Measurements from ENCODE around the gene PADI2. TPM values are rescaled to one million over a fixed set of nuclear protein-coding genes. Genes with fewer than 3 reads are reported as not detected.

The PADI2 gene
- polyA plus RNA-seq, 3 donors = 2.3 to 2.6 (median 2.6) TPM

DNA sequence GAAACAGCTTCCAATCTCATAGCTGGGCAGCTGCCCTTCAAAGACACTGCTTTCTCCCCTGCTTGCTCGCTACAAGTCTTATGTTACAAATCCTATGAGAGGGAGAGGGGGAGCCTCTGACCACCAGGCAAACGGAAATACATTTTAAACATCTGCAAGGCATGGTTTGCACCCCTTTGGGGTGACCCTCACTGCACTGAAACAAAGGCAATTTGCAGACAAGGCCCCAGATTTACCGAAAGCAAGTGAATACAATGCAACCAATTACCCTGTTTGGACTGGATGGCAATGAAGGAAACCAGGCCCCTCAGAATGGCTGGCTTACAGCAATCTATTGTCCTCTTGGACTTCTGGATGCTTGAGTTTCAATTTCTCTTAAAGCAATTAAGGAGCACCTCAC is 95.7 kb downstream of the PADI2 start:
- no peak for DNase-seq

DNA sequence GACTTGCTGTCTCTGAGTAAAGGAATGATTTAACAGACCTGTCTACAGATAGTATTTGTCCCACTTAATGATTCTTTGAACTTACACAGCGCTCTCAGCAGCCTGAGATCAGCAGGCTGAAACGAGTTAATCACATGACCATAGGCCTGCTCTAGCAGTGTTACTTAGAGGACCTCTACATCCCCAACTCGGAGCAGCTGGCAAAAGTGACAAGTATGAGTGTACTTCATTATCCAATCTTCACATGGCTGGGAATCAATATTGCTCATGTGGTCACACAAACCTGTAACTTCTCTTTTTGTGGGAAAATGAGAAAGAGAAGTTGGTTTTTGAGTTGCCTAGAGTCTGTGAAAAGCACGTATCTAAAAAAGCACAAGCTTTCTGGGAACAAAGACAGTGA is 96.1 kb downstream of the PADI2 start:
- DNase-seq = no peak

DNA sequence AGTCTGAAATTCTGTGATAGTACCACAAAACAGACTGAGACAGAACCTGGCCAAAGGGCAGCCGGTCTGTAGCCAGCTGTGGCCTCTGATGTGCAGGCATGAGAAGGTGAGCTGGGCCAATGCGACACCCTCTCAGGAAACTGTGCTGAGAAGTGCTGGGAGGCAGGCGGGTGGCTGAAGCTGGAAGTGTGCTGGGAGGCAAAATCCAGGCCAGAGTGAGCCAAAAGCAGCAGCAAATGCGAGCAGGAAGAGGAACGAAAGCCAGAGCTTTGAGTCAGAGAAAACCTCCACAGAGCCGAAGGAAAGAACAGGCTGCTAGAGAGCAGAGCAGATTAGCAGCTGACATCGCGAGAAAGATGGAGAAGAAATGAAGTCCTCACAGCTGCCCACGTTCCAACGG is 97.4 kb downstream of the PADI2 start:
- DNase-seq = no peak

DNA sequence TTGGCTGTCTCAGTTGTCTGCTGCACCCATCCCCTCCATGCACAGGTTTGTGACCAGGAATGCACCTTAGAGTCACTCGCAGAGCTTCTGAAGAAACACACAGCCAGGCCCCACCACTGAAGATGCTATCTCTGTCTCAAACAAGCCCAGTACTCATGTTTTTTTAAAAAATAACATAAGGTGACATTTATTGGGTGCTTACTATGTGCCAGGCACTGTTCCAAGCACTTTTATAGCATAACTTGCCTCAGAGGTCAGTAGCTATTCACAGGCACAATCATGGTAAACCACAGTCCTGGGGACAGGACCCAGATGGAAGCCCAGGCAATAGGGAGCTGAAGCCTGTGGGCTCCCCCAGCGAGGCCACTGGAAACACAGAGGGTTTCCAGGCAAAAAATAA is 98.7 kb downstream of the PADI2 start:
- no peak for DNase-seq

DNA sequence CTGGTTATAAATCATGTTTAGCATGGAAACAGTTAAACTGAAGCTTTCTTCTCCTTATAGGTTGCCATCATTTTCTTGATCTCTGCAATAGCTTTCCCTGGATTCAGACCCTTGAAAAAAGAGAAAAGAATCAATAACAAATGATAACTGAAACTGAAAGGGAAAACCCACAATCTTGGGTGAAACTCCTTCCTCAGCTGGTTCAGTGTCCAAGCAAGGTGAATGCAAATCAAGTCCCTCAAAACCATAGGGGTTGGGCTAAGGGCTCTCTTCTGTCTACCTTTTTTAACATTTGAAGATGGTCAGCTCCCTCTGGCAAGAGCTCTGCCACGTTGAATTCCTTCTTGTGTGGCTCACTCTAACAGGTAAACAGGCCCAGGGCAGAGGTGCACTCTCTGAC is 100.4 kb downstream of the PADI2 start:
- no peak for DNase-seq

DNA sequence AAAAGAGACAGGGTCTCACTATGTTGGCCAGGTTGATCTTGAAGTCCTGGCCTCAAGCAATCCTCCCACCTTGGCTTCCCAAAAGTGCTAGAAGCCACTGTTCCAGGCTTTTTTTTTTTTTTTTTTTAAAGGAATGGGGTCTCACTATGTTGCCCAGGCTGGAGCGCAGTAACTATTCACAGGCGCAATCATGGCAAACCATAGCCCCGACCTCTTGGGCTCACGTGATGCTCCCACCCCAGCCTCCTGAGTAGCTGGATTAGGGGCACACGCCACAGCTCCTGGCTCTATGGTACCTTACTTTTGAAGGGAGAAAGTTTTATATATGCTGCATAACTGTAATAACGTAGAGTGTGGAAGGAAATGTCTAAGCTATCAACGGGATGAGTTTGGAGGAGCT is 101.8 kb downstream of the PADI2 start:
- DNase-seq = no peak

Other genes starting within 250 kb of the PADI2 start
- not detected for gene RNU1-2, start 223.5 kb downstream of the PADI2 start, polyA plus RNA-seq (ENCODE audit: insufficient read length in 3 of 3)
- 10 to 100 TPM; 45.4 to 58.6 (median 52.6) TPM for gene CROCC, start 197.5 kb downstream of the PADI2 start, polyA plus RNA-seq (ENCODE audit: insufficient read length in 3 of 3)
- gene MFAP2, start 138.8 kb downstream of the PADI2 start, polyA plus RNA-seq (ENCODE audit: insufficient read length in 3 of 3) = 100 to 1,000 TPM; 161 to 233 (median 230) TPM
- gene ATP13A2, start 107.5 kb downstream of the PADI2 start, polyA plus RNA-seq (ENCODE audit: insufficient read length in 3 of 3) = 10 to 100 TPM; 32.3 to 46.7 (median 33.1) TPM
- 100 to 1,000 TPM; 137 to 167 (median 156) TPM for gene SDHB, start 65.4 kb downstream of the PADI2 start, polyA plus RNA-seq (ENCODE audit: insufficient read length in 3 of 3)
- gene PADI1, start 85.7 kb upstream of the PADI2 start, polyA plus RNA-seq (ENCODE audit: insufficient read length in 3 of 3) = under 1 TPM; 0.06 to 0.22 (median 0.08) TPM
- under 1 TPM; 0.07 to 0.12 (median 0.09) TPM for gene PADI3, start 129.6 kb upstream of the PADI2 start, polyA plus RNA-seq (ENCODE audit: insufficient read length in 3 of 3)
- gene PADI4, start 188.7 kb upstream of the PADI2 start, polyA plus RNA-seq (ENCODE audit: insufficient read length in 3 of 3) = 1 to 10 TPM in 1 of 3 donors, under 1 TPM in 2; 0.88 to 1.4 (median 0.99) TPM